Endothelial cell of umbilical vein (primary cell): Measurements from ENCODE around the gene ZNF511. TPM values are rescaled to one million over a fixed set of nuclear protein-coding genes. Genes with fewer than 3 reads are reported as not detected.

Experiments used
- BruUV-seq: library from RNA; stranded (reverse); fragments of 400-500 nt; replicated peaks from 2 replicates; lab custom pipeline; 2021; lab: Mats Ljungman, UMichigan
- CTCF ChIA-PET: fragments of 300-600, 350-600 bp; sonication (Branson Sonifier 250); formaldehyde crosslinking; loops from one replicate; lab custom pipeline; 2021; ENCODE audit warnings: antibody characterized with exemption, inconsistent platforms; lab: Charles Lee
- POLR2A ChIA-PET: fragments of 300-600, 350-600 bp; sonication (Branson Sonifier 250); formaldehyde crosslinking; loops from one replicate; lab custom pipeline; 2021; ENCODE audit warnings: antibody characterized with exemption, inconsistent platforms; lab: Charles Lee
- DNase-seq: peaks from one replicate; pipeline ENCODE4 v3.0.0-alpha.2; 2011; ENCODE audit warnings: low read depth, low spot score
- FAIRE-seq: peaks from 2 replicates; lab custom pipeline; 2011; peaks lifted over from hg19 to GRCh38; lab: Jason Lieb, UNC
- H2AFZ ChIP-seq: 2 replicates; pipeline ENCODE4 v1.6.0; 2012; ENCODE audit warnings: low read depth, low read length, control low read depth, inconsistent platforms
- H3K27ac ChIP-seq: 2 replicates; pipeline ENCODE4 v1.5.1; 2011; ENCODE audit warnings: low read depth, mild to moderate bottlenecking, control low read depth, low read length, moderate library complexity; ENCODE audit not compliant: insufficient read depth
- H3K27me3 ChIP-seq, 2 experiments: 2 replicates each; pipeline versions ENCODE4 v1.6.0 to v1.6.1; 2011; ENCODE audit warnings: low read length in 2 of 2, mixed read lengths in 1 of 2; ENCODE audit not compliant: control insufficient read depth in 2 of 2, insufficient read depth in 2 of 2
- H3K36me3 ChIP-seq, 2 experiments: 2 replicates in 1 of 2; 3 replicates in 1 of 2; pipeline ENCODE4 v1.5.1; 2011; ENCODE audit warnings: low read length in 2 of 2, mild to moderate bottlenecking in 1 of 2, moderate library complexity in 1 of 2; ENCODE audit not compliant: control insufficient read depth in 2 of 2, insufficient read depth in 2 of 2; ENCODE audit errors: extremely low read depth in 1 of 2
- H3K4me1 ChIP-seq: 3 replicates; pipeline ENCODE4 v1.5.1; 2011; ENCODE audit warnings: mild to moderate bottlenecking, low read length; ENCODE audit not compliant: control insufficient read depth, insufficient read depth; ENCODE audit errors: extremely low read depth
- H3K4me2 ChIP-seq: 2 replicates; pipeline ENCODE4 v1.6.1; 2011; ENCODE audit warnings: low read length, control low read depth, mixed read lengths; ENCODE audit not compliant: insufficient read depth
- H3K4me3 ChIP-seq, 3 experiments: fragments of 200-600 bp in 1 of 3; sonication (generic), shearing (Covaris generic) in 1 of 3; replicated peaks in 1 of 3; 2 replicates each; pipeline ENCODE4 v1.5.1; 2011 to 2016; ENCODE audit warnings: control low read depth in 3 of 3, low read length in 3 of 3, mild to moderate bottlenecking in 2 of 3, inconsistent platforms in 1 of 3, low read depth in 1 of 3, moderate library complexity in 1 of 3; ENCODE audit not compliant: insufficient read depth in 1 of 3
- H3K79me2 ChIP-seq: 2 replicates; pipeline ENCODE4 v1.6.0; 2012; ENCODE audit warnings: low read length, inconsistent platforms; ENCODE audit not compliant: control insufficient read depth, insufficient read depth
- H3K9ac ChIP-seq: replicated peaks from 2 replicates; pipeline ENCODE3; 2011; ENCODE audit warnings: low read length, control low read depth; ENCODE audit not compliant: insufficient read depth; ENCODE audit errors: extremely low read depth
- H3K9me1 ChIP-seq: replicated peaks from 3 replicates; pipeline ENCODE4 v1.6.0; 2011; ENCODE audit warnings: mild to moderate bottlenecking, low read length; ENCODE audit not compliant: control insufficient read depth, insufficient read depth; ENCODE audit errors: extremely low read depth
- H3K9me3 ChIP-seq: replicated peaks from 2 replicates; pipeline ENCODE4 v1.5.1; 2012; ENCODE audit warnings: low read length, inconsistent platforms; ENCODE audit not compliant: control insufficient read depth, insufficient read depth
- H4K20me1 ChIP-seq: replicated peaks from 2 replicates; pipeline ENCODE3; 2011; ENCODE audit warnings: mild to moderate bottlenecking, low read length; ENCODE audit not compliant: control insufficient read depth, insufficient read depth; ENCODE audit errors: extremely low read depth
- EZH2 ChIP-seq: IDR thresholded peaks from 2 replicates; pipeline ENCODE4 v1.6.1; 2012; ENCODE audit warnings: borderline replicate concordance, low read depth, mild to moderate bottlenecking, moderate library complexity, low read length, inconsistent platforms; ENCODE audit not compliant: severe bottlenecking
- FOS ChIP-seq: IDR thresholded peaks from 2 replicates; pipeline ENCODE4 v1.6.1; 2011; ENCODE audit warnings: mild to moderate bottlenecking, low read length, moderate library complexity, borderline replicate concordance; ENCODE audit not compliant: insufficient read depth
- GATA2 ChIP-seq: IDR thresholded peaks from 2 replicates; pipeline ENCODE4 v1.7.0; 2011; ENCODE audit warnings: low read depth, mild to moderate bottlenecking, moderate library complexity, mixed read lengths, low read length; ENCODE audit not compliant: insufficient read length, insufficient read depth
- JUN ChIP-seq: IDR thresholded peaks from 2 replicates; pipeline ENCODE4 v1.6.1; 2011; ENCODE audit warnings: borderline replicate concordance, low read depth; ENCODE audit not compliant: insufficient read length, insufficient read depth
- MYC ChIP-seq: IDR thresholded peaks from one replicate; pipeline ENCODE4 v1.6.1; 2011; ENCODE audit warnings: mild to moderate bottlenecking, low read depth, low read length
- POLR2A ChIP-seq: IDR thresholded peaks from 2 replicates; pipeline ENCODE4 v1.6.1; 2012; ENCODE audit warnings: low read depth, mild to moderate bottlenecking, control low read depth, low read length
- POLR2AphosphoS5 ChIP-seq: IDR thresholded peaks from 2 replicates; pipeline ENCODE4 v1.6.1; 2012; ENCODE audit warnings: low read depth, mild to moderate bottlenecking, control low read depth, low read length, moderate library complexity; ENCODE audit not compliant: insufficient read depth
- dilution Hi-C: fragments of 300-500 bp; cut with MboI; formaldehyde crosslinking; loops from one replicate; pipeline ENCODE4 v1.15.0; 2019; ENCODE audit warnings: low sequenced_read_pairs; ENCODE audit not compliant: extremely low pct_ligation_motif_present
- intact Hi-C: fragments of 100-400 bp; cut with micrococcal nuclease; formaldehyde crosslinking; loops from one replicate; pipeline ENCODE4 v1.10.0; 2022
- polyA plus RNA-seq, 4 experiments: library from polyadenylated mRNA; depleted of rRNA in 3 of 4; stranded (reverse) in 3 of 4; unstranded in 1 of 4; fragments of >200 nt; gene quantifications; 2 replicates each; pipeline versions ENCODE4 v1.2.1 to v1.2.3, GENCODE V29; 2011 to 2012; ENCODE audit warnings: missing spikeins in 1 of 4
- total RNA-seq: library from RNA; stranded (reverse); gene quantifications from 2 replicates; pipeline ENCODE4 v1.2.3, GENCODE V29; 2021
- TF ChIP-seq, protein P1 (sequence below), 2 donors: IDR thresholded peaks; 1 replicate in 1 of 2; 2 replicates in 1 of 2; pipeline ENCODE4 v1.5.1; 2011; ENCODE audit warnings: low read length in 2 of 2, mild to moderate bottlenecking in 2 of 2, moderate library complexity in 2 of 2, control low read depth in 1 of 2, inconsistent platforms in 1 of 2, low read depth in 1 of 2; ENCODE audit not compliant: insufficient read depth in 1 of 2; ENCODE audit errors: extremely low read depth in 1 of 2
- TF ChIP-seq, protein P2 (sequence below): IDR thresholded peaks from 2 replicates; pipeline ENCODE4 v1.6.1; 2011; ENCODE audit not compliant: insufficient read depth, insufficient read length

Gene ZNF511
- total and polyA plus RNA-seq, 2 donors (not counting 3 experiments of a cell fraction or from before 2014, with no cell fraction given) = 25.6 to 37.9 TPM

DNA sequence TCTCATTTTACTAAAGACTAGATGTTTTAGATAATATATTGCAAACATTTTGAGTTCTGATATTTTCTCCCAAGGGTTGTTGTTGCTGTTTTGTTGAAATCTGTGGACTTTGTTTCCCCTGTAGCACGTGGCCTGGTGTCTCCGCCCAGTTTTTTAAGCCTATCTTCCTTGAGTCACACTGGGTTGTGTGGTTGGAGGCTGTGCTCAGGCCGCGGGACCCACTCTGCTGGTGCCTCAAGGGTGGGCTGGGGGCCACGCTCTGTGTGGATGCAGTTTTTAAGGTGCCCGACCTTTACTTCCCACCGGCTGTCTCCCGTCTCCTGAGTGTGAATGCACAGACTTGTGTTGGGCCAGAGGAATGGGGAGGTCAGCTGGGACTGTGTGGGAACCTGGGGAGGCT lies 34.2 kb downstream of the ZNF511 start:
- FAIRE-seq = no peak
- dilution Hi-C loops = no loop called here

More for the DNA sequence above, 34.2 kb downstream of the ZNF511 start:
- Histone ChIP-seq H3K27ac (no peak overlapping the region), H3K4me2 (no peak overlapping the region), H3K4me3 (no peak overlapping the region), H2AFZ (no peak overlapping the region), H3K36me3 (no peaks in the 10 kb centered on the region), H3K9me1 (no peaks in the 10 kb centered on the region), H3K79me2 (no peaks in the 10 kb centered on the region), H3K4me1 (no peaks in the 10 kb centered on the region), H4K20me1 (no peaks in the 10 kb centered on the region), H3K9ac (no peak overlapping the region), H3K27me3 (no peaks in the 10 kb centered on the region), H3K9me3 (no peaks in the 10 kb centered on the region)
- CTCF ChIA-PET = interaction anchor here (0.6 to 1.3 kb wide), 2 partner anchors 10 to 15 kb away, joined by 3 to 5 read pairs; partner anchors contain the start of gene FUOM
- no TSS peak for BruUV-seq
- intact Hi-C loops = no loop called here
- no peak for TF ChIP-seq JUN
- TF ChIP-seq MYC = no peak
- no peak for TF ChIP-seq GATA2
- TF ChIP-seq, protein P1, sequence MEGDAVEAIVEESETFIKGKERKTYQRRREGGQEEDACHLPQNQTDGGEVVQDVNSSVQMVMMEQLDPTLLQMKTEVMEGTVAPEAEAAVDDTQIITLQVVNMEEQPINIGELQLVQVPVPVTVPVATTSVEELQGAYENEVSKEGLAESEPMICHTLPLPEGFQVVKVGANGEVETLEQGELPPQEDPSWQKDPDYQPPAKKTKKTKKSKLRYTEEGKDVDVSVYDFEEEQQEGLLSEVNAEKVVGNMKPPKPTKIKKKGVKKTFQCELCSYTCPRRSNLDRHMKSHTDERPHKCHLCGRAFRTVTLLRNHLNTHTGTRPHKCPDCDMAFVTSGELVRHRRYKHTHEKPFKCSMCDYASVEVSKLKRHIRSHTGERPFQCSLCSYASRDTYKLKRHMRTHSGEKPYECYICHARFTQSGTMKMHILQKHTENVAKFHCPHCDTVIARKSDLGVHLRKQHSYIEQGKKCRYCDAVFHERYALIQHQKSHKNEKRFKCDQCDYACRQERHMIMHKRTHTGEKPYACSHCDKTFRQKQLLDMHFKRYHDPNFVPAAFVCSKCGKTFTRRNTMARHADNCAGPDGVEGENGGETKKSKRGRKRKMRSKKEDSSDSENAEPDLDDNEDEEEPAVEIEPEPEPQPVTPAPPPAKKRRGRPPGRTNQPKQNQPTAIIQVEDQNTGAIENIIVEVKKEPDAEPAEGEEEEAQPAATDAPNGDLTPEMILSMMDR (IDR thresholded peaks at IDR 0.05; ENCODE audit: extremely low read depth in 1 of 2, insufficient read depth in 1 of 2, low read depth in 1 of 2, low read length in 2 of 2) = no peak
- no peak for TF ChIP-seq POLR2AphosphoS5
- no peak for TF ChIP-seq EZH2
- no peak for TF ChIP-seq POLR2A
- TF ChIP-seq FOS = no peak
- TF ChIP-seq, protein P2, sequence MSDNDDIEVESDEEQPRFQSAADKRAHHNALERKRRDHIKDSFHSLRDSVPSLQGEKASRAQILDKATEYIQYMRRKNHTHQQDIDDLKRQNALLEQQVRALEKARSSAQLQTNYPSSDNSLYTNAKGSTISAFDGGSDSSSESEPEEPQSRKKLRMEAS = no peak
- DNase-seq = no peak
- POLR2A ChIA-PET = interaction anchor here (0.7 kb wide), 1 partner anchor 35 kb away, joined by 5 read pairs; no protein-coding TSS in a partner anchor
